GM21576 (cell line): ENCODE measurements around the gene RASSF4.
A peak's percentile ranks its signal among the peaks of the same experiment; 100 is the strongest.

Experiments used
- ATAC-seq: cut with Tn5 transposase; IDR thresholded peaks from one replicate; pipeline ENCODE4 v1.9.1; 2021; ENCODE audit warnings: mild to moderate bottlenecking, moderate library complexity; ENCODE audit not compliant: unreplicated experiment

Gene RASSF4

DNA sequence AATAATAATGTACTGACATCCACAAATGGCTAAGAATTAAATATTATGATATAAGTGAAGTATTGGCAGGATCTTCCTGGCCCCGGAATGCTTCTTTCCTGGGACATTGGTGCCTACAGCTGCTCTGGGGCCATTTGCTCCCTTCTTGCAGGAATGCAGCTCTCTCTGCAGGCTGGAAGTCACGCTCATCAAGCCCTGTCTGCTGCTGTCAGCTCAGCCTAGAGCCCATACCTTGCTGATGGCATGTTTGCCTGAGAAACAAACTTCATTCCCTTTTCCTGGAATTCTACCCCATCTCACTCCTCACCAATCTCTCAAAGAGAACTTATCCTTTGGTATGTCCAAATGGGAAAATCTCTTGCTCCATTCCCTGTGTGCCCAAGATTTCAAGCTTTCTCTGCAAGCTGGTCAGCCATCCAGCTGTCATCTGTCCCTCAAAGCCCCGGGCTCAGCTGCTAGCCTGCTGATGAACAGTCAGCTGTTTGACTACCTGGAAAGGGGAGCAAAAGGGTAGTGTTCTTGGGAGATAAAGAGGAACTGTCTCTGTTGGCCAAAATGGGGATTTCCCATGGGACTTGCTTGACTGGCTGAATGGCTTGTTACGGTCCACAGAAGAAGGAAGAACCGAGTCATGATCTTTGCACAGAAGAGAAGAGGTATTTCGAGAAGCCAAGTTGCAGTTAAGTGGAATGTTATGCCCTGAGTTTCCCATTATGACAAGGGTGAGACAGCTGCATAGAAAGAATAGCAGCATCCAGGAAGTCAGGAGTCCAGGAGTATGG, 12.0 kb upstream of the RASSF4 start:
- peak; percentile 52 for ATAC-seq

DNA sequence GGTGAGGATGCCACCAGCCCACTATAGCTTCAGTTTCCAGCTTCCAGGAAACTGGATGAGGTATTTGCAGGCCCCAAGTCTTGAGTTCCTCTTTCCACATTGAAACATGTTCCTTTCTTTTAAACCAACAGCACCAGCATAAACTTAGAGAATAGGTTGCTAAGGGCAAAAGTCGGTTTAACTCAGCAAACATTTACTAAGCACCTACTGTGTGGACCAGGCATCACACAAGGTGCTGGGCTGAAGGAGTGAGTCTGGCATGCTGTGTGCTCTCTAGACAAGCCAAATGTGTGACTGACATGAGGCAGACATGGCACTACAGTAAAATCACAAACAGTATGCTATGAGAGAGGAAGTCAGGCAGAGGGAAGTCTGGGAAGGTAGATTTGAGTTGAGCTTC, 11.0 kb upstream of the RASSF4 start:
- ATAC-seq, result no peak

DNA sequence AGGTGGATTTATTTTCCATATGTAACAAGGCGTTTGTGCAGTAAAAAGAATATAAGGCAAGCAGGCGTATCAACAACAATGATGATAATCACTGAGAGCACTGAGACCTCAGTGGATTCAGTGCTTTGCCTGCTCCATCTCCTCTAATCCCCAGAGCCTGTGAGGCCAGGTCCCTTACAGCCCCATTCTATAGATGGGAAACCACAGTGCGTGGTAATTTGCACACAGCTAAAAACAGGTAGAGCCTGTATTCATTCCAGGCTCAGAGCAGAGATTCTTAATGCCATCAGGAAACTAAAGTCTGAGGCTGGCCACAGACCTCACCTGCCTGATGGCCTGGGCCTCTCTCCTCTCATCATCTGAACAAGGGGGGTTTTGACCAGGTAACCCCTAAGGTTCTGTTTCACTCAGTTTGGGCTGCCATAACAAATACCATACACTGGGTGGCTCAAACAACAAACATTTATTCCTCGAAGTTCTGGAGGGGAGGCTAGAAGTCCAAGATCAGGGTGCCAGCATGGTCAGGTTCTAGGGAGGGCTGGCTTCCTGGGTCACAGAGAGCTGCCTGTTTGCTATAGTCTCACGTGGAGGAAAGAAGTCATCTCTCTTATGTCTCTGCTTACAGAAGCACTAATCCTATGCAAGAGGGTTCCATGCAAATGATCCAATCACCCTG, 10.3 kb upstream of the RASSF4 start:
- ATAC-seq, result no peak

DNA sequence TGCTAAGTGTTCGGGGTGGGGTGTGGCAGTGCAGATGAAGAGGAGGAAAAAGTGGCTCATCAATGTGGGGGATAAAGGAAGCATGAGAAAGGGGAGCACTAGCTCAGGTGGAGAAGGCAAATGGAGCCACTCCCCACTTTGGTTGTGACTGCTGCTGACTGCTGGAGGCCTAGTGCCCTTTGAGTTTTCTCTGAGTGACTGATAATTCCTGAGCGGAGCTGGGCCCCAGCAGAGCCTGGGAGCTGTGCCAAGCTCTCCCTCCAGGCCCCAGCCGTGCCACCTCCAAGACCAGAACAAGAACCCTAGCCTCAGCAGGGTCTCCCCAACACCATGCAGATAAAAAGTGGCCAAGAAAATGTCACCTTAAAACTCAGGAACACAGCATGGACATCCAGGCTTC, 9.7 kb upstream of the RASSF4 start:
- ATAC-seq, result no peak

DNA sequence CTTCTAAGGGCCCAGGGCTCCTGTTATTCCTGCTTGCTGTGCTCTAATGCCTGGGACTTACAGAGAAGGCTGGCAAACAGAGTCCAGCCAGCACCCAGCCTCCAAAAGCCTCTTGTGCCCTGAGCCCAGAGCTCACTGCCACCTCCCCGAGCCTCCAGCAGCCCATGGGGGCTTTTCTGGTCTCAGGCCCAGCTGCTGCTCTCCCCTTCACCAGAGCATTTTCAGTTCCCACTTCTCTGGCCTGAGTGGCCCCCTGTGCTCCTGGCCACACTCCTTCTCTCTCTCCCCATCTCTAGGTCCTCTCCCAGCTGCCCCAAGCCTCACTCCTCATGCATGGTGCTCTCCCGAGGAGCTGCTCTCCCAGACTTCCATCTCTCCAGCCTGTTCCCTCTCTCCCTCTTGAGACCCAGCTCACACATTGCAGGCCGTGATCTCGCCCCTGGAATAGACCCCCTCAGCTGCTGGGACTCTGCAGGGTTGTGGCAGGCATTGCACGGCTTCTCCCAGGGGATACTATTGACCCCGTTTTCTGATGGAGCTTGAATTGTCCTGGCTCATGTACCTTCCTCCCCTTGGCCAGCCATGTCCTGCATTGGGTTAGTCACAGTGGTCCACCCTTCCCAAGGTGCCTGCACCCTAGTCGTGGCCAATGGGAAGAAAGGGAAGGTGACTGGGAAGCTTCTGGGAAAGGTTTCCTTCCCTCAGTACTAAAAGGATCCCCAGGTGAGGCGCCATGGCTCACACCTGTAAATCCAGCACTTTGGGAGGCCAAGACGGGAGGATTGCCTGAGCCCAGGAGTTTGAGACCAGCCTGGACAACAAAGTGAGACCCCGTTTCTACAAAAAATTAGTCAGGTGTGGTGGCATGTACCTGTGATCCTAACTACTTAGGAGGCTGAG, 9.0 kb upstream of the RASSF4 start:
- no peak for ATAC-seq

DNA sequence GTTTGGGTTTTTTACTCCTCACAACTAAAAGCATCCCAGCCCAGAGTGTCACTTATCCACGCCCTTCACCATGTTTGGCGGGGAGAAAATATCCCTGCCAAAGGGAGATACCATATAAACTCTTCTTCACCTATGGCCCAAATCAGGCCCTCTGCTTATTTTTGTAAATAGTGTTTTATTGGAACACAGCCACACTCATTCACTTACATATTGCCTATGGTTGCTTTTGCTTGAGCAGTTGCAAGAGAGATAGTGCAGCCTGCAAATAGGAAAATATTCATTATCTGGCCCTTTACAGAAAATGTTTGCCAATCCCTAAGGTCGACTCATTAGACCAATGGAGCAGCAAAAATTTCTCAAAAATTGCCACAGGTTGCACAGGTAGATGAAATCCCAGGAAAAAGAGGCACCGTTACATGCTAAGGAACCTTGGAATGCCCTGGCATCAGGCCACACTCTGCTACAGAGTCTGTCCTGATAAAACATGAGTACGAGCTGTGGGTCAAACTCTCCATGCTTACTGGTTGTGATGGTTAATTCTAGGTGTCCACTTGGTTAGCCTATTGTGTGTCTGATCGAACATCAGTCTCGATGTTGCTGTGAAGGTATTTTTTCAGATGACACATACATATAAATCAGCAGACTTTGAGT, 7.9 kb upstream of the RASSF4 start:
- no peak for ATAC-seq

DNA sequence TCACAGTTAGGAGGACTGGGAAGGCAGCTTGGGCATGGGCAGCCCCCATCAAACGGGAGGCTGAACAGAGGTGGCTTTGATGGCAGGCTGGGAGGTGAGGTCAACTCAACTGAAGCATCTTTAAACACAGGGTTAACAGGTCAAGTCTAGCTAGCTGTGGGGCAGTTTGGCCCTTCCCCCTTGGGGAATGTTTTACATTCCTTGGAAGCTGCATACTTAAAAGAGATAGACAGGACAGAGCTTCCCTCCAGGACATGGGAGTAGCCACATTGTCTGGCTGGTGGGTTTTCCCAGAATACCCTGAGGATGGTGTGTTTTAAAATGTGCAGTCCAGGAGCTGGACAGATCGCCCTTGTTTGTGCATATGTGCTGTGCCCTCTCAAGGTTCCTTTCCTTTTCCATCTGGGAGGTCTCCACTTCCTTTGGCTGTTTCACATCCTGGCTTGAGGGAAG, 6.8 kb upstream of the RASSF4 start:
- no peak for ATAC-seq

DNA sequence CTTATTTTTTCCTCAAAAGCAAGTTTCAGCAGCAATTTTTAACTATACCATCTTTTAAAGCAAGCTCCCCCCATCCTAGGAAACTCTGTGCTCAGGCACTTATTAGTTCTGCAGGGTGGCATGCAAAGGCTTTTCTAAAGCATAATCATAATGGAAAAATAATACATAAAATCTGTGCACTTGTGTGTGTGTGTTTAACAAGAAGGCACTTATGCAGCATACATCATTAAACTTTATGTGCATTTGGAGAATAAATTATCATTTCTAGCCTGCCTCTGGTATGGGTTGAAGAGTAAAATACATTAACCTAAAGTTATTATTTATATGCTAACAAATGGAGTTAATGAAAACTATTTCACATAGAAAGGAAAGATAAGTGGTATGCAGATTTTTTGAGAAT, 5.6 kb upstream of the RASSF4 start:
- ATAC-seq, result no peak

DNA sequence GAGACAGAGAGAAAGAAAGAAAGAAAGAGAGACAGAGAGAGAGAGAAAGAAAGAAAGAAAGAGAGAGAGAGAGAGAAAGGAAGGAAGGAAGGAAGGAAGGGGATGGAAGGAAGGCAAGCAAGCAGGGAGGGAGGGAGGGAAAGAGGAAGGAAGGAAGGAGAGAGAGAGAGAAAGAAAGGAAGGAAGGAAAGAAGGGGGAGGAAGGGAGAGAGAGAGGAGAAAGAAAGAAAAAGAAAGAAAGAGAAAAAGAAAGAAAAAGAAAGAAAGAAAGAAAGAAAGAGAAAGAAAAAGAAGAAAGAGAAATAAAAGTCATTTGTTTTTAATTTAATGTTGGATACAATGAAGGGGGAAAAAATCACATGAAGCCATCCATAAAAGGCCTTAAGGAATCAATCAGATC, 4.6 kb upstream of the RASSF4 start:
- ATAC-seq, result no peak

DNA sequence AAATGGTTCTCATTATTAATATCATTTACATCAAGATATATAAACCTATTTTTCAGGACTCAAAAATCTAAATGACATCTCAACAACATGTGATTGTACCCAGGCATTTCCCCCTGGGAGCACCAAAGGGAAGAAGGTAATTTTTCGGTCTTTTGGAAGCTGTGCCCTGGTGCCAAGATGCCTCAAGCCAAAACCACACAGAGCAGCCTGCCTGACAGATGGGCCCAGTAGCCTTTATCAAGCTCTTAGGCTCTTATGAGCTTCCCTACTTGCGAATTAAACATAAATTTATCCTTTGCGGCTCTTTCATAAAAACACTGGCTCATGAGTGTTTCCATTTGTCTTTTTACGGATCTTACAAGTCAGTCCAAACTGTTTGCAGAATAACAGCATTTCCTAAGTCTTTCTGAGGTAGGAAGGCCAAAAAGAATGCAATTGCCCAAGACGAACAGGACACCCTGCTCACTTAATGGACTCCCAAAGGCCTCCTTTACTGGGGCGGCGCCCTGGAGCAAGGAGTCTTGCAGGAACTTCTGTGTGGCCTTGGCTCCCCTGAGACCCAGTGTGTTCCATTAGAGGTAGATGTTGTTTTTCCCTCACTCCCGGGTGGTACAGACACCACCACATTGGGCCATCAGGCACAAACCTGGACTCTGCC, 4.1 kb upstream of the RASSF4 start:
- ATAC-seq, result no peak

DNA sequence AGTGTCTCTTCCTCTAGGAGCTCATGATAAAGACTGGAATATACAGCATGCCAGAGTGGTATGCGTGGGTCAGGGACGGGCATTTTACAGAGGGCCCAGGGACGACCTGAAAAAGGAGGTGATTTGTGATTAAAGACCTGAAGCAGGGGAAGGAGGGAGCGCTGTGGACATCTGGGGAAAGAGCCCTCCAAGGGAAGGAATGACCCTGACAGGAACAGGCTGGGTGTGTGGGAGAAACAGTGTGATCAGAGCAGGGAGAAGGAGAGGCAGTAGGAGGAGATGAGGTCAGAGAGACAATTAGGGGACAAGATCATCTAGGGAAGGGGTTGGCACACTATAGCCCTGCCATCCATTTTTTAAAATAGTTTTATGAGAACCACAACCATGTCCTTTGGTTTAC, 3.4 kb upstream of the RASSF4 start:
- no peak for ATAC-seq

DNA sequence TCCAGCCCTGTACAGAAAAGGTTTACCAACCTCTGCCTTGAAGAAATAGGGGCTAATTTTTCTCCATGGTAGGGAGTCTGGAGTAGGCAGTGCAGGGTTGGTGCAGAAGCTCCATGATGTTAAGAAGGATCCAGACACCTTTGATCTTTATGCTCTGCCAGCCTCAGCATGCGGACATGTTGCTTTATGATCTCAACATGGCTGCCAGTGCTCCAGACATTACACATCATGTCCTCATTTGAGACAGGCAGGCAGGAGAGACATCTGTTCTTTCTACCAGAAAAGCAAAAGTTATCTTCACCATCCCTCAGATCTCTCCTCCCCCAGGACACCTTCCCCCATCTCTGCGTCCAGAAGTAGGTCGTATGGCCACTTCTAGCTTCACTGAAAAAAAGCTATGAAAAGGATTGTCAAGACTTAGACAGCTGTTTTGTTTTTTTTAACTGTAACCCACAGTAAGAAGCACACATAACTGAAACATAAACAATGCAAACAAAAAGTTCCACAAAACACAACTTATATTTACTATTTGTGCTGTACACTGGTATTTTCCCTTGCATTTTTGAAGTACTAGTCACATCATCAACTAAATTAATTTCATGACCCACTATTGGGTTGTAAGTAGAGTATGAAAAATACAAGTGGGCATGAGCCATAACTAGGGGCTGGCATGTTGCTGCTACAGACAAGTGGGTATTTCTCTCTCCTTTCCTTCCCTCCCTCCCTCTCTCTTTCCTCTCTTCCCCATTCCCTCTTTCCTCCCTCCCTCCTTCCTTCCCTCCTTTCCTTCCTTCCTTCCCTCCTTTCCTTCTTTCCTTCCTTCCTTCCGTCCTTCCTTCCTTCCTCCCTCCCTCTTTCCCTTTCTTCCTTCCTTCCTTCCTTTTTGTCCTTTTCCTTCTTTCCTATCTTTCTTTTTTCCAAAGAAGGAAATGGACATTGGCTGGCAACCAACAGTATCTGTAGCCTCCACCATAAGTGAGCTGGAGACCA, 2.6 kb upstream of the RASSF4 start:
- ATAC-seq, result no peak

DNA sequence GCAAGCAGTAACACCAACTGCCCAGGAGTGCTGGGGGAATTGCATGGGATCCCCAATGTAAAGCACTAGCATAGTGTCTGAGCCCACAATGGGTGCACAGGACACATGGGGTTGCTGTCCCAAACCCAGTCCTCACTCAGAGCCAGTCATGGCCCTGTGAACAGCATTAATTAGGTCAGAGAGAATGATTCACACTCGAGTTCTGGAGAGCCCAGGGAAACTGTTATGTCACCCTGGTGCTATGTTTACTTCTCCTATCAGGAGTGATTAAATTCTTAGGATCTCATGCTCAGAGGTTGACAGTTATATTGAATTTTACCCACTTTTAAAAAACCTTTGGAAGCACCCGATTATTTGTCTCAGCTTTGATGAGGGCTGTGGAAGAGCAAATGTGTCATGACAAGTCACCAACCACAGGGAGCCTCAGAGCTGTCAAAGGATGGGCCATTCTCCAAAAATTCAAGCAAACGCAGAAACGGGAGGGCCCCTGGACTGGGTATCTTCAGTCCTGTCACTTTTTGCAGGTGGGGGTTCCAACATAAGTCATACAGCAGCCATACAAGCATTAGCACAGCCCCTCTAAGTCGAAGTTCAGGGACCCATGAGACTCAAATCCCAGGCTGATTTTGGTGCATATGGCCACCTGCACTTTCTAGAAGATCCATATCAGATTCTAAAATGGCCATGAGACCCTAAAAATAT, 1.3 kb upstream of the RASSF4 start:
- ATAC-seq, result no peak

DNA sequence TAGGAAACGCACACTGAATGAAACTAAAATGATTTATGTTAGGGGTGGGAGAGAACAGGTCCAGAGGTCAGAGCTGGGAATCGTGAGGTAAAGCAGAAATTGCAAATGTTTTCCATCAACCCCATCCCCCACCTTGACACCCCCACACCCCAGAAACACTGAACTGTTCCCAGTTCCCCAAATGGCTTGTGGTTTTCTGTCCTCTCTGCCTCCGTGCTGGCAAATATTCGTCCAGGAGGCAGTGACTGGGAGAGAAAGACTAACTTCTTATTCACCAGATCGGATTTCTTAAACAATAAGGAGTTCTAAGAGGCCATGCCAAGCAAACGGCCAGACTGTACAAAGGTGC, 730 bp upstream of the RASSF4 start:
- ATAC-seq, result no peak

DNA sequence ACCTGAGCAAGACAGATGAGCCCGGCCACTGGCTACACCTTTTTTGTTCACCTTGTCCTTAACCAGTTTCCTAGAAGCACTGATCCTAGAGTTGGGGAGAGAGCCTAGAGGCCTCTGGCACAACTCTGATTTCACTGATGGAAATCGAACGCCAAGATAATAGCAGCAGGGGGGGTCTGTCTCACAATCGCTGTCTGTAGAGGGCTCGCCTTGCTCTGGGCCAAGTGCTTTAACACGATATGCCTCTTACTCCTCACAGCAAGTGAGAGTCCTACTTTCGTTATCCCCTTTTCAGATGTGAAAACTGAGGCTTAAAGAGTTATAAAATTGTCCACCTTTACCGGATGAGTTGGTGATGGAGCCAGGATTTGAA, 472 bp downstream of the RASSF4 start:
- no peak for ATAC-seq

DNA sequence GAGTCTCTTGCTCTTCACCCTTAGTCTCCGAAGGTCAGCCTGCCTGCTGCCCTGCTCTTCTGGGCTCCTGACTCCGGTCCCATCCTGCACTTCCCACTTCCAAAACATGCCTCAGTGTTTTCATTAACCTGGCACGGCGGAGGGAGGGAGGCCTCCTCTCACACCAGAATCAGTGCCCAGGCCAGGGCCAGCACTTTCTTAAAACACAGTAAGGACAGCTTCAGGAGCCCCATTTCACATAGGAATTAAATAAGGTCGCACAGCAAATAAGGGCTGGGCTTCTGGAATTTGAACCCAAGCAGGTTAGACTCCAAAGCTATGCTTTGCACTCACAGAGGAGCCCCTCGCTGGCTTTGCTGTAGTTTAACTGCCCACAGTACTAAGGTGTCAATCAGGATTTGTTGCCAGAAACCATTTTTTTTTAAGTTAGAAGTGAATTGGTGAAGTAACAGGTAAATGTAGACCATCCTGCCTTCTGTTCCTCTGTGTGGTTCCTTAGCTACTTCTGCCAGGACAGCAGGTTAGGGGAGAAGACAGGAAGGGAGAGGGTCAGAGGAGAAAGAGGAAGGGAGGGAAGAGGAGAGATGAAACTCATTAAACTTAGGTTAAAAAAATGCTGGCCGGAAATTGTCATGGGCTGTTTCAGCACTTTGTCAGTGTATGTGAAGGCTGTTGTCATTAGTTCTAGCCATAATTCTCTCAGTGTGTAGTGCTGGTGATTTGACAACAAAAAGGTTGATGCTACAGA, 1.1 kb downstream of the RASSF4 start:
- ATAC-seq, result no peak

DNA sequence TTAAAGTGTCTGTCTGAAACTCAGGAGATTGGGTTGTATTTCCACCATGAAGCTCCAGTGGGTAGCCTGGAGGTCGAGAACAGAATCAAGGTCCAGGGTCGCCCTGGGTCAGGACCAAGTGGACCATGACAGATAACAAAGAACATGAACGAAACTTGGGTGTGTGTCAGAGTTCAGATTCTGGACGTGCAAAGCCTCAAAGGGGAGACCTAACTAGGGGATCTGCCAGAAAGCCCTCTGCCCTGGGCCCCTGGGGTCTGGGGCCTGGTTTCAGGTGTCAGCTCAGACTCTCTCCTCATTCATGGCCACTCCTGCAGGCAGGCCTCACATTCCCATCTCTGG, 1.6 kb downstream of the RASSF4 start:
- ATAC-seq, result no peak
